DMS114 treated with DMSO at 0.1 percent for 48 hours (cell line): Measurements from ENCODE around the gene SRSF11.

Experiments
- DNase-seq: peaks from one replicate; lab custom pipeline; 2025; ENCODE audit not compliant: unreplicated experiment; lab: John Stamatoyannopoulos, UW

Gene SRSF11

DNA sequence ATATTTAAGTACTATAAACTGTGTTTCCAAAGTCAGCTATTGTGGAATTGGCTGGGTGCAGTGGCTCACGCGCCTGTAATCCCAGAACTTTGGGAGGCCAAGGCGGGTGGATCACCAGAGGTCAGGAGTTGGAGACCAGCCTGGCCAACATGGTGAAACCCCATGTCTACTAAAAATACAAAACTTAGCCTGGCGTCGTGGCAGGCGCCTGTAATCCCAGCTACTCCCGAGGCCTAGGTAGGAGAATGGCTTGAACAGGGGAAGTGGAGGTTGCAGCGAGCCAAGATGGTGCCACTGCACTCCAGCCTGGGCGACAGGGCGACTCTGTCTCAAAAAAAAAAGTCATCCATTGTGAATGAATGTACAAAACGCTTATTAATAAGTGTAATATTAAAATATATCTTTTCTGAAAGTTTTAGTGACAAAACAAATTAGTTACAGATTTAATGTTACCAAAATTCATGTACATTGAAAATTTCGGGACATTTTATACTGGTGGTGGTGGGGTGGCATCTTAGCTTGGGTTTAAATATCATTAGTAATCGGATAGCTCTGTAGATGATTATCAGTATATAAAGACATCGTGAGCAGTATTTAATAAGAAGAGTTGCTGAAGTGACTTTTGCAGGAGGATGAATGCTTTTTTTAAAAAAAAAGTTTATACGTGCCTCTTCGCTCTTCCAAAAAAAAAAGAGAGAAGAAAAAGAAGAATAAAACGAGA, 503 bp upstream of the SRSF11 start:
- DNase-seq: no peak

DNA sequence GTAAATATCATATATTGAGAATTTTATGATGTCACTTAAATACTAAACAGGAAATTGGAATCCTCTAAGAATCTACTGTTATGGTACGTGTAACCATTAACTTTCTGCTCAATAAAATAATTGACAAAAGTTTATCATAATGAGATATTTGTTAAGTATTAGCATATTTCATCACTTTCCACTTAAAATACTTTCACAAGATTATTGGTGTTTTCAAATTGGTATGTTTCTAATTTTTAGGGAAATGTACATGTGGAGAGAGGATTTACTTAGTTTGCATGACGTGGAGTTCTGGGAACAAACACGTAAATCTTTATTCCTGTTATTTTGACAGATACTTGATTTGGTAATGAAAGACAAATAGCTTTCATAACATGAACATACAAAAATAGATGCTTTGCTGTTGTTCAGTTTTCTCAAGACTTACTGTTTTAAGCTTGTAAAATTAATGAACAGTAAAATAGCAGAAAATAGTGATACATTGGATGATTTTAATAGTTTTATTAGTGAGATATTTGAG, 1.6 kb downstream of the SRSF11 start:
- no peak for DNase-seq

DNA sequence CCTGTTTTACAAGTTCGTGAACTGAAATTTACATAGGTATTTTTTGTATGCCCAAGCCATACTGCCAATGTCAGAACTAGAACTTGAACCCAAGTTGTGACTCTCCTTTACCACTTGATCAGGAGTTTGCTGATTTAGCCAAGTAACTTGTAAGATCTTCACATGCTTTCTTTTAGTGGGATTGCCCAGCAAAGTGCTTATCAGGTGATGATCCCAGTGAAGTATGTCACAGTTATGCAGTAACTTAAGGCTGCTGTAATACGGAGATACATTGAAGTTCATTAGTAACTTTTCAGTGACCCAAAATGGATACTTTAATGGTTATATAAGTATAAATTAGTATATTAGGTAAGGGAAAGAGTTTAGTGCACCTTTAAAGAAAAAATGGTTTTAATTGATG, 3.8 kb downstream of the SRSF11 start:
- no peak for DNase-seq

DNA sequence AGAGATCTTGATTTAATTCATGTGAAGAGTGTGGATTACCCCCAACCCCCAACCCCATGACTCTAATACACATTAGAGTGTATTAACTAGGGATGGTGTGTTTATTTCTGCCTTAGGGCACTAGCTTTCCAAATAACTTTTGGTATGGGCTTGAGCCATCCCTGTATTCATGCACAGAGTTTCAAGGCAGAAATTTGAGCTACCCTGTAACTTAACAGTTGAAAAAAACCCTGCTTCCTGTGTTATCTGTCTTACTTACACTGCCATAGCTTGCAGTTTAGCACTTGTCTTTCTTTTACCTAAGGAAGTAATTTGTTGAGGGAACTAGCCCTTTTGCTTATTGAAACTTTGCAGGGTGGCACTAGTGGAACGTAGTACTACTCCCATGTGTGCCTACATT, 6.3 kb downstream of the SRSF11 start:
- DNase-seq: no peak

DNA sequence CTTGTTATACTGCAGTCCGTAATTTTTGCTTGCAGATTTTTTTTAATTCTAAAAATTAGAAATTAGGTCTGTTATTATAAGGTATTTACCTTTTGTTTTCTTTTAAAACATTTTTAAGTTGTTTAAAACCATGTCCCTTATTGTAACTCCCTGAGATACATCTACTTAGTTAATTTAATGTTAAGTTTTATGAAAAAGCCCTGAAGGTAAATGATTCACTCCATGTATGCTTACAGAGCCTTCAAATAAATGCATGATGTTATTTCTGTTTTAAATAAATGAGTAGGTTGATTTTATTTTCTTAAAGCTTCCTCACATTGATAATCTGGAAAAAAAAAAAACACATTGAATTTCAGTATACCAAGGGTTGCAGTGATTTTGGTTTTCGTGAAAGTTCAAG, 7.5 kb downstream of the SRSF11 start:
- DNase-seq: no peak

DNA sequence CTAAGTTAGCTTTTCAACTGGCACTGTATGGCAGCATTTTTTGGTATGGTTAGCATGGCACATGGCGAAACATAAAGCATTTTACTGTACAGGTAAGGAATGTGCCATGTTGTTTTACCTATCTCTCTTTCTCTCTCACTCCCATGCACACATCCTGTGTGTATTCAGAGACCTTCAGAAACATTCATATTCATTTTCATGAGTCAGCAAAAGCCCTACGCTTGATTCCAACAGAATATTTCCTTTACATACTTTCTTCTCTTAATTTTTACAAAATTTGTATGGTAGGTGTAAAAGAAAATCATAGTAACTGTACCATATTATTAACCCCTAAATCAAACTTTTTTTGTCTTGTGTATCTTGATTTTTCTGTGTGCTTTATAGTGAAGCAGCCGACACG, 10.3 kb downstream of the SRSF11 start:
- DNase-seq: no peak

DNA sequence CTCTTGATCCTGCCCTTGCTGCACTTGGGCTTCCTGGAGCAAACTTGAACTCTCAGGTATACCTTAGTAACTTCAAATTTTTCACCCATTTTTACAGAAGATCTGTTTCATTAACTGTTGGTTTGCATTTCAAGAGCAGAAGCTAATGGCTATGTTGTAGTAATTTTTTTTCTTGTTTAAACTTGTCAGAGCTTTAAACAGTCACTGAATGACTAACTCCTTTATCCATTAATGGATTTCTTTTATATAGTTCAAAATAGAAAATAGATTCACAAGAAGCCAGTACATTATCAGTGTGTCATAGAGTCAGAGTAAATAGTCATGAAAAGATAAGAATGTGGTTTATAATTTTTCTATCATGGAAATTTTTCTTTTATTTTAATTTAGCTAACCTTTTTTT, 13.6 kb downstream of the SRSF11 start:
- no peak for DNase-seq

DNA sequence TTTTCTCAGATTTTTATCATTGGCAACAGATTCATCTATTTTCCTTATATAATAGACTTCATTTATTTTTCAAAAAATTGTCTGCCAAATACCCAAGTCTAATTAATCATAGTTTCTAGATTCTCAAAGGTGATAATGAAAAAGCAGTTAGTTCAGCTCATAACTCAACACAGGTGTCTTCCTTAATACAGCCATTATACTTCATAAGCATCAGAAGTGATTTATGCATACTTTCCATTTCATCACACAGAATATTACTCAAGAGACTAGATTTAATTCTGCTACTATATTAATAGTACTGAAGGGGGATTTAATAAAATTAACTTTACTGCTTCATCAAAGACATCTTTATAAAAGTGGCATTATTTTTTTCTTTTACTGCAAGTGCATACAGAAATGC, 18.8 kb downstream of the SRSF11 start:
- no peak for DNase-seq

DNA sequence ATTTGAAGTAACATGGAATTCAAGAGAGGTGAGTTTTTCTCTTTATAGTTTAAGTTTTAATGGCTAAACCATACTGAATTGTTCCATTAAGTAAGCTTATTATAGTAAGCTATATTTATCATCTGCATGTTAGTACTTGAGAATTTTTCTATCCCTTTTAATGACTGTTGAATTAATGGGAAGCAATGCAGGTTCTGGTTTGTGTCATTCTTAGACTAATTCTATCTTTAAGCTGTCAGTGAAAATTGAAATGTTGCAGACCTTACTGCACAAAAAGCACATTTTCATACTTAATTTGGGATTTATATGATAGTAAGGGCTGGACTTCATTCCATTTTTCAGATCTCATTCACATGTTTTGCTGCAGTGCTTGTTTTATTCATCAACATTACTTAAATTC, 25.9 kb downstream of the SRSF11 start:
- DNase-seq: no peak

DNA sequence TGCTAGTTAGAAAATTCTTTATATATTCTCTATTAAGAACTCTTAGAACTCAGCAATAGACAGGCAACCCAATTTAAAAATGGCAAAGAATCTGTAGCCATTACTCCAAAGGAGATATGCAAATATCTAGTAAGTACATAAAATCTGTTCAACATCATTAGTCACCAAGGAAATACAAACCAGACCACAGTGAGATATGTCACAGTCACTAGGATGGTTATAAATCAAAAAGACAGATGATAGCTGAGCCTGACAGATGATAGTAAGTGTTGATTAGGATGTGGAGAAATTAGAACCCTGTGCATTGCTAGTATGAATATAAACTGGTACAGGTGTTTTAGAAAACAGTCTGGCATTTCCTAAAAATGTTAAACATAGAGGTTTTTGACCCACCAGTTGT, 26.6 kb downstream of the SRSF11 start:
- no peak for DNase-seq

DNA sequence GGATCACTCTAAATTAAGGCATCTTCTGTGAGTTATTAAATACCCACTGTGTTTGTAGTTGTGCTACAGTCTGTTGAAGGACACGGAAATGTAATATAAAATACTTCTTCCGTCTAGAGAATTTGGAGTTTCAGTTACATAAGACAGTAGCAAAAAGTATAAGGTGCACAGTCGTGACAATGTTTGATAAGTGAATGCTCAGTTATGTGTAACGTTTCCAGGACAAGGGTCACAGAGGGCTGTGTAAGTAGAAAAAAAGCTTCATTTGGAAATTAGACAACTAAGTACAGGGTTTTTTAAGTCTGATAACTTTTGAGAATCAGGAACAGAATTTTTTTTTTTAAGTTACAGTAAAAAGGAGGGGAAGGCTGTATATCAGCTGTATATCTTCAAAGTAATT, 27.5 kb downstream of the SRSF11 start:
- DNase-seq: no peak

DNA sequence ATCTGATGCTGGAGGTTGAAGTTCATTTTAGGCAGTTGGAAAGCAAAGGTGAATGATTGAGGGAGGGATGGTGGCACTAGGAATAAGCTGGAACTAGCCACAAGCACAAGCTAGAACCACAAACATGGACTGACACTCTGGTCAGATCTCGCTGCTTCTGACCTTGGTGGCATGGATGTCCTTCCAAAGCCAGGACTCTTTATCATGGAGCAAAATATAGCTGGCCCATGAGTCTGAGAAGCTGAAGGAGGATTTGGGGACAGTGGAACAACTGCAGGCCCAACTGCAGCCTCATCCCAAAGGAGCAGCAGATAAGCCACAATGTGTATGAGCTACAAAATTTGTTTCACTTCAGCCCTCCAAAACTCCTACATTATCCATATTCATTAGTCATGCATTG, 35.5 kb downstream of the SRSF11 start:
- no peak for DNase-seq

DNA sequence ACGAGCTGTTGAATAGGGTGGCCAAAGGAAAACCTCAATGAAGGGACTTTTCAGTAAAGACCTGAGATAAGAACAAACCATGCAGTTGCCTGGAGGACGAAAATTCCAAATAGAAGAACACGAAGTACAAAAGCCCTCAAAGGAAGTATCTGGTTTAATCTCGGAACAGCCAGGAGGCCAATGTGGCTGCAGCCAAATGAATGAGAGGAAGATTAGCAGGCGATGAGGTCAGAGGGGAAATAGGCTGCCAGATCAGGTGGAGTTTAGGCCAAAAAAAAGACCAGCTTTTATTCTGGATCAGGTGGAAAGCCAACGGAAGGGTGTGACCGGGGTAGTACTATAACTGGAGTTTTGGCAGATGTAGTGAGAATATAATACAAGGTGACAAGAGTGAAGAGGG, 43.7 kb downstream of the SRSF11 start:
- DNase-seq: no peak

DNA sequence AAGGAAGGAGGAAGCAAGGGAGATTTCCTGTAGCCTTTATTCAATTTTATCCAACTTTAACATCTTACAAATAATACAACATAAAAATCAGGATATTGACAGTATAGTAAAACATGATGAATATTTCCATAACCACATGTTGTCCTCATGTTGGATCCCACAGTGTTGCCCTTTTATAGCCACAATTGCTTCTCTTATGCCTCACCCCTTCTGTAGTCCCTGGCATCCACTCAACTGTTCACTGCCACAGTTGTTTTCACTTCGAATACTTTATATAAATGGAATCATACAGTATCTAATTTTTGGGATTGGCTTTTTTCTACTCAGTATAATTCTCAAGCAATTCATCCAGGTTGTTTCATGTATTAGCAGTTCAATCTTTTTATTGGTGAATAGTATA, 44.8 kb downstream of the SRSF11 start:
- no peak for DNase-seq

DNA sequence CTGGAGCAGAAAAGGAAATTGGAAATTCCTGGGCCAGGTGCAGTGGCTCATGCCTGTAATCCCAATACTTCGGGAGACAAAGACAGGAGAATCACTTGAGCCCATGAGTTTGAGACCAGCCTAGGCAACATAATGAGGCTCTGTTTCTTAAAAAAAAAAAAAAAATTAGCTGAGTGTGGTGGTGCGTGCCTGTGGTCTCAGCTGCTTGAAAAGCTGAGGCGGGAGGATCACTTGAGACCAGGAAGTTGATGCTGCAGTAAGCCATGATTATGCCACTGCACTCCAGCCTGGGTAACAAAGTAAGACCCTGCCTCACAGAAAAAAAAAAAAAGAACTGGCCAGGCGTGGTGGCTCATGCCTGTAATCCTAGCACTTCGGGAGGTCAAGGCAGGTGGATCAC, 56.7 kb downstream of the SRSF11 start:
- no peak for DNase-seq

DNA sequence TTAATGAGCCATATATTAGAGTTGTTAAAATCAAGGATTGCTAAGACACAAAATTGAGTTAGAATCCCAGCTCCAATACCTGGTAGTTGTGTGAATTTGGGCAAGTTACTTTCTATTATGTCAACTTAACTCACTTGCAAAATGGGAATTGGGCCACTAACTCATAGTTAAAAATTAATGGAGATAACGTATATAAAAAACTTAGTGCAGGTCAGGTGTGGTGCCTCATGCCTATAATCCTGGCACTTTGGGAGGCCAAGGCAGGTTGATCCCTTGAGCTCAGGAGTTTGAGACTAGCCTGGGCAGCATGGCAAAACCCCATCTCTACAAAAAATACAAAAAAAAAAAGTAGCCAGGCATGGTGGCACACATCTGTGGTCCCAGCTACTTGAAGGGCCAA, 57.5 kb downstream of the SRSF11 start:
- no peak for DNase-seq

DNA sequence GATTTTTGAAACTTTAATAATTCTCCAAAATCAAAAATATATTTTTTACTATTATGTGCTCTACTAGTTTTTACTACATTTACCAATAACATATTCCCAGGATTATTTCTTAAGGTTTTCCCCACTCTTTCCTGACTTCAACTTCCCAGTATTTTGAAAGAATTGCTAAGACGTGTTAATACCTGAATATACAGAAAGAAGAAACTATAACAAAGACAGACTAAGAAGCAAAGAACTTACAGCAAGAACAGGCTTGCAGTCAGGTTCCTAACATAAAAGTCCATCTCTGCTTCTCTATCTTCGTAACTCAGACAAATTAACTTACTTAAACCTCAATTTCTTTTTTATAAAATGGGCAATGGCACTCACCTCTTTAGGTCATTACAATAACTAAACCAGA, 63.2 kb downstream of the SRSF11 start:
- DNase-seq: no peak

DNA sequence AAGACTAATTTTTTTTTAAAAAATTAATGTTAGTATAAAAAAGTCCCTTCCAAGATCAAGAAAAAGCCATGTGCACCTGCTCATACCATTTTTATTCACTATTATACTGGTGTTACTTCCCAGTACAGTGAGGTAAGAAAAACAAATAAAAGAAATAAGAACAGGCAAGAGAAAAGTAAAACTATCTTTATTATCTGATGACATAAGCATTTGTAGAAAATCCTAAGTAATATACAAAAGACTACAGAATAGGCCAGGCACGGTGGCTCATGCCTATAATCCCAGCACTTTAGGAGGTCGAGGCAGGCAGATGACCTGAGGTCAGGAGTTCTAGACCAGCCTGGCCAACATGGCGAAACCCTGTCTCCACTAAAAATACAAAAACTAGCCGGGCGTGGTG, 65.3 kb downstream of the SRSF11 start:
- DNase-seq: no peak

DNA sequence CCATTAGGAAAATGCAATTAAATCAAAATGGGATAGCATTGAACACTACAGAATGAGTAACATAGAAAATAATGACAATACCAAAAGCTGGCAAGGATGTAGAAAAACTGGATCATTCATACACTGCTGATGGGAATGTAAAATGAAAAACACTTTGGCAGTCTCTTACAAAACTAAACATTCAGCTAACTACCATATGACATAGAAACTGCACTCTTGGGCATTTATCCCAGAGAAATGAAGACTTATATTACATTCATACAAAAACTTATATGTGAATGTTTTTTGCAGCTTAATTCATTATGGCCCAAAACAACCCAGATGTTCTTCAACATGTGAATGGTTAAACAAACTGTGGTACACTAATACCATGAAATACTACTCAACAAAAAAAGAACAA, 67.0 kb downstream of the SRSF11 start:
- no peak for DNase-seq

DNA sequence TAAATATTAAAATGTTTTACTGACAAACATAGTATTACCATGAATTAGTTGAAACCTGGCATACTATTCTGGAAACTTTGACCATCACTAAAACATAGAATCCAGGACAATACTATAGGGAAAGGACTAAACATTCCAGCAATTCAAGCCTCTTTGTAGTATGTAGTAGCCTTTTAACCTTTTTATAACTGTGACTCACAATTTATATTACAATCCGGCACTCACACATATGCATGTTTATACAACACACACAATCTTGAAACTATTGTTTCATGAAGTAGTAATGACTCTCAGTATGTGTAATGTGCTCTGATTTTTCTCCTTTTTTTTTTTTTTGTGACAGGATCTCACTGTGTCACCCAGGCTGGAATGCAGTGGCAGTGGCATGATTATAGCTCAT, 69.0 kb downstream of the SRSF11 start:
- DNase-seq: no peak

DNA sequence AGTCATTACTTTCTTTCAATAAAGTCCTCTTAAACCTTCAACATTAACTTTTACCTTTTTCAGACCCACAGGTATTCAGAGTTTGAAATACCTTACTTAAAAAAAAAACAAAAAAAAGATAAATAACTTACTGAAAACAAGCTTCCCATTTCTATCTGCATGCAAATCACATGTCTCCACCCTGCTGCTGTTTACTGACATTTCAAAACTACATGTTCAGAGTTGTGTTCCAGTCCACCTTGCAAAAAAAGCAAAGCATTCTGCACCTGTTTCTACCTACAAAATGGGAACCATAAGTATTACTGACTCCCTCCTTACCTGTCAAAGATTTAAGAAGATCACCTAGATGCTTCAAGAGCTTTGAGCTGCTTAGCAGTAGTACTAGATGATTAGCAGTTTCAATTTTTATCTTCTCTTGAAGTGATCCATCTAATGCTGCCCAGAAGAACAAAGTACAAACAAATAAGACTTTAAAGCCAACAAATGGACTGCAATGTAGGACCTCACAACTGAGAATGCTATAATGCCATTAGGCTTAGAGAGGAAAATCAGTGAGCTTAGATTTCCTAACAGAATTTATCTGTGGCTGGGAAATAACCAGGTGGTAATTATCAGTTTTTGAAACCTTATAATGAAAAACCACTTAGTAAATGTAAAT, 72.1 kb downstream of the SRSF11 start:
- DNase-seq: no peak

DNA sequence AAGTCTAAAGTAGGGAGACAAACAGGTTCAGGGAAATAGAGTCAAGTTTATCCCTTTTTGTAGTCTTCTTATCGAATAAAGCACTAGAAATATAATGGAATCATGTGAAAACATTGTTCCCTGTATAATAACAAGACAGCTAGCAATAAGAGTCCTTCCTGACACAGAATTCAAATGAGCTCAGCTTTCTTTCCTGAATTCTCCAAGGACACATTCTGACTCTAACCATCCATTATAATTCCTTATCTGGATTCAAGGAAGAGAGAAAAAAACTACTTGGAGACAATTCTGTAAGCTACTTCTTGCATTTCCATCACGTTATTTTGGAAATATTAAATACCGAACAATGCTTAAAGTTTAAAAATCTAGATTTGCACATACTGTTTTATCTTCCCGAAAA, 74.6 kb downstream of the SRSF11 start:
- DNase-seq: no peak

DNA sequence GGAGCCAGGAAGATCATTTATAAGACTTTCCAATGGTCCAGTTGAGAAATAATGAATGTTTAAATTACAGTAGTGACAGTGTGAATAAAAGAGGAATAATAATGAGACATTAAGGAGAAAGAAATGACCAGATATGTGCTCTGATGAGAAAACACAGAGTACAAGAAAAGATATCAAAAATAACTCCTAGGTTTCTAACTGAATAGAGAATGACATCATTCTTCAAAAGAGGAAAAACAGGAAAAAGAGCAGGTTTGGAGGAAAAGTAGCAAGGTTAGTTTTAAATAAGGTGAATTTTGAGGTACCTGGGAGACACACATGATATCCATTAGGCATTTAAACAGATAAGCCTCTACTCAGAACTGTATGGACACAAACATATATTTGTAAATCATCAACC, 78.3 kb downstream of the SRSF11 start:
- DNase-seq: no peak
